Tibial artery (tissue), 4 donors: ENCODE data around the gene RBM38.
A peak's percentile ranks its signal among the peaks of the same experiment; 100 is the strongest.

Experiments
- DNase-seq, 2 donors: peaks; one replicate each; pipeline ENCODE4 v3.0.0-alpha.2; 2019
- H3K27ac ChIP-seq, 2 donors: fragments of 200-600 bp; sonication (generic) in 1 of 2; 1 replicate in 1 of 2; 2 replicates in 1 of 2; pipeline ENCODE4 v1.5.1; 2018 to 2019; ENCODE audit warnings: mild to moderate bottlenecking in 1 of 2
- H3K27me3 ChIP-seq, 2 donors: fragments of 200-600 bp; sonication (generic) in 1 of 2; one replicate each; pipeline versions ENCODE4 v1.5.1 to v1.6.0; 2016 to 2019
- H3K36me3 ChIP-seq, 3 donors: fragments of 200-600 bp; sonication (generic) in 2 of 3; one replicate each; pipeline ENCODE4 v1.5.1; 2016 to 2019; ENCODE audit warnings: mild to moderate bottlenecking in 2 of 3
- H3K4me1 ChIP-seq, 4 donors: fragments of 200-600 bp; sonication (generic) in 2 of 4; 1 replicate in 3 of 4; 2 replicates in 1 of 4; pipeline ENCODE4 v1.5.1; 2016 to 2019
- H3K4me3 ChIP-seq, 2 donors: fragments of 200-600 bp; sonication (generic) in 1 of 2; 1 replicate in 1 of 2; 2 replicates in 1 of 2; pipeline ENCODE4 v1.5.1; 2018 to 2019; ENCODE audit warnings: mild to moderate bottlenecking in 2 of 2
- H3K9me3 ChIP-seq, 3 donors: fragments of 200-600 bp; sonication (generic) in 1 of 3; one replicate each; pipeline ENCODE4 v1.5.1; 2016 to 2019
- CTCF ChIP-seq, 2 experiments: fragments of 200-600 bp in 1 of 2; fragments of 450-650 bp in 1 of 2; IDR thresholded peaks; one replicate each; pipeline ENCODE4 v1.5.1; 2017 to 2019; ENCODE audit warnings: antibody characterized with exemption in 2 of 2, mild to moderate bottlenecking in 1 of 2, moderate library complexity in 1 of 2
- intact Hi-C: fragments of 100-400 bp; cut with DNase I; formaldehyde crosslinking; loops from one replicate; pipeline ENCODE4 v1.15.0; 2023; ENCODE audit warnings: low total_unique reads

RBM38 gene

DNA sequence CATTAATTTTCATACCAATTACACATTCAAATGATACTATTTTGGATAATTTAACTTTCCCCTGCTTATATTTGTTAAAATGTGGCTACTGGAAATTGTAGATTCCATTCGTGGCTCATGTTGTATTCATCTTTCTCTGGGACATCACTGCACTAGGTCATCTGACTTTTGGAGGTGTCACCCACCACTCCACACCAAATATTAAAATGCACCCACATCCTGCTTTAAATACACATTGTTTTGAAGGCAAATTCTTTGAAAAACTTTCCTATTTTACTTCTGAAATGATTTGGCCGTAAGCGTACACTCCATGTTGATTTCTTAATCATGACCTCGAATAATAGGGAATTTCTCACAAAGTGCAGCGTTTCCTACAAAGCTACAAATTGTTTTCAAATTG is 8.7 kb upstream of the RBM38 start:
- intact Hi-C loops = loop anchor here (10.0 kb wide), 1 partner anchor 832 kb away; no protein-coding TSS in a partner anchor
- DNase-seq = no peak
- no peaks in the 10 kb centered on the region for H3K4me1 ChIP-seq
- no peaks in the 10 kb centered on the region for H3K27me3 ChIP-seq
- no peak overlapping the region for H3K27ac ChIP-seq
- H3K9me3 ChIP-seq = no peaks in the 10 kb centered on the region
- no peak for TF ChIP-seq CTCF (IDR thresholded peaks at IDR 0.05)
- no peak overlapping the region for H3K4me3 ChIP-seq
- peaks cover 15 to 53% (median 22%) of the 10 kb centered on the region in 3 donors for H3K36me3 ChIP-seq

DNA sequence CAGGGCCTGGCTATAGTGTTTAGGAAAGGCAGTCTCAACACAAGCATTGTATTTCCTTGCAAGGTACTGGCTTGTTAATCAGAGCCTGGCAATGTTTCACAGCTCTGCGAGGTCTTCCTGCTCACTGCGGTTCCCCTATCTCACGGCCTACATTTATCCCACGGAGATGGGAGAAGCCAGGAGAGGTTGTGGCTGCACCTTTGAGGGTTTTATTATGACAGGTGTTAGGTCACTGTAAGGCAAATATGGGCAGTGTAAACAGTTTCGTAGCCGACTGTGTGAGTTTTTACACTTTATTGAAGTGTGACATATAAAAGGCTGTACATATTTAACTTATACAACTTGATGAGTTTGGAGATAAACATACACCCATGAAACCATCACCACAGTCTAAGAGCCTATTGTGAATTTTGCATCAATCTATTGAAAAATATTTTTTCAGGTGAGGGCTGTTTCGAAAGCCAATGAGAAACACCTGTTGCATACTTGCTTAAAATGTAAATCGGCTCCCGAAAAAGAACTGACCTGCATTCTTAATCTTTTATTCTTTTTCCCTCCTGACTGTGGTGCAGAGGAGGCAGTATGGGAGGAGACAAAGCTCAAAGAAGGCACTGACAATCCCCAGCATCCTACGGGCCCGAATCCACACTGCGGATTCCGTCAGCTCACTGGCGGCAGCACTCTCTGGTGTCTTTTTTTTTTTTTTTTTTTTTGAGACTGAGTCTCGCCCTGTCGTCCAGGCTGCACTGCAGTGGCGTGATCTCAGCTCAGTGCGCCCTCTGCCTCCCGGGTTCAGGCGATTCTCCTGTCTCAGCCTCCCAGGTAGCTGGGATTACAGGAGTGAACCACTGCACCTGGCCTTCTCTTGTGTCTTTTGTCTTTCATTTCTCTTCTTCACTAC is 7.5 kb upstream of the RBM38 start:
- H3K36me3 ChIP-seq = peaks cover 7 to 41% (median 15%) of the 10 kb centered on the region in 3 donors
- intact Hi-C loops = loop anchor here (10.0 kb wide), 1 partner anchor 831 kb away; no protein-coding TSS in a partner anchor
- H3K27ac ChIP-seq = no peak overlapping the region

DNA sequence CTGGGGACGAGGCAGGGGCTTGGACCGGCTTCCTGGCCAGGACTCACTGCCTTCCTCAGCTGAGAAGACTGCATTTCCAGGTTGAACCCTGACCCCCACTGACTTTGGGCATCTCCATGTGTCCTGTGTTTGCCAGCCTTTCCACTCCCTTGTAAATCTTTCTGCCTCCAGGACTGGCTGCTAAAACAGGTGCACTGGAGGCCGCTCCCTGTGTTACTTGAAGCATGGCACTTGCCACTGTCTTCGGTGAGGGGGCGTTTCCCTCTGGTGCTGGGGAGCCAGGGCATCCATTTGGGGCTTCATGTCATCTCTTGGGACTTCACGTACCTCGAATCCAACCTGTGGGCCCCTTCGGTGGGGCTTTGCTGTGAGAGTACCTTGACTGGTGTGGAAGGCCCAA is 6.7 kb upstream of the RBM38 start:
- Histone ChIP-seq H3K9me3 (no peaks in the 10 kb centered on the region), H3K27me3 (no peaks in the 10 kb centered on the region), H3K4me3 (no peak overlapping the region), H3K36me3 (peaks cover 4 to 35% (median 10%) of the 10 kb centered on the region in 3 donors), H3K27ac (no peak overlapping the region), H3K4me1 (peaks cover 0 to 7% (median 2%) of the 10 kb centered on the region in 4 donors)
- no peak for TF ChIP-seq CTCF (IDR thresholded peaks at IDR 0.05)
- peak in 1 of 2 donors; percentile 62 for DNase-seq
- intact Hi-C loops = loop anchor here (10.0 kb wide), 1 partner anchor 830 kb away; no protein-coding TSS in a partner anchor

More for the DNA sequence above, 7.5 kb upstream of the RBM38 start:
- no peak for DNase-seq
- no peak for TF ChIP-seq CTCF (IDR thresholded peaks at IDR 0.05)
- H3K9me3 ChIP-seq = no peaks in the 10 kb centered on the region
- H3K27me3 ChIP-seq = no peaks in the 10 kb centered on the region
- peaks cover 0 to under 1% (median 0%) of the 10 kb centered on the region in 4 donors for H3K4me1 ChIP-seq
- no peak overlapping the region for H3K4me3 ChIP-seq

GRCh38 chr20:57384953-57385761 is 6.0 kb upstream of the RBM38 start:
- no peak for TF ChIP-seq CTCF (IDR thresholded peaks at IDR 0.05)
- Histone ChIP-seq H3K4me3 (no peak overlapping the region), H3K4me1 (peaks cover 0 to 14% (median 8%) of the 10 kb centered on the region in 4 donors), H3K27me3 (no peaks in the 10 kb centered on the region), H3K27ac (no peak overlapping the region), H3K9me3 (no peaks in the 10 kb centered on the region), H3K36me3 (peaks cover 4 to 28% (median 4%) of the 10 kb centered on the region in 3 donors)
- peak in 1 of 2 donors; percentile 66 for DNase-seq
- intact Hi-C loops = loop anchor here (5.0 to 10.0 kb wide), 2 partner anchors 197 to 830 kb away; no protein-coding TSS in a partner anchor

DNA sequence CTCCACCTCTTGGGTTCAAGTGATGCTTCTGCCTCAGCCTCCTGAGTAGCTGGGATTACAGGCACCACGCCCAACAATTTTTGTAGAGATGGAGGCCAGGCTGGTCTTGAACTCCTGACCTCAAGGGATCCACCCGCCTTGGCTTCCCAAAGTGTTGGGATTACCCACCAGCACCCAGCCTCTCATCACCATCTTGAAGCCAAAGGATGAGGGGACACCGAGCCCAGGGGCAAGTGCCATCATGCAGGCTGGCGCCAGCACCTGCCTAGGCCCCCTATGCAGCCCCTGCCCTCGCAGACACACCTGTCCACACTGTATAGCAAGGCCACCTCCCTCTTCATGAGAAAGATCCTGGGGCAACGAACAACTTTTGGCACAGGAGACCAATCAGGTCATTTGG is 5.3 kb upstream of the RBM38 start:
- peaks cover 0 to 21% (median 11%) of the 10 kb centered on the region in 4 donors for H3K4me1 ChIP-seq
- peak in 1 of 2 donors; percentile 59 for DNase-seq
- intact Hi-C loops = loop anchor here (5.0 to 10.0 kb wide), 2 partner anchors 196 to 829 kb away; no protein-coding TSS in a partner anchor

More for the DNA sequence above, 5.3 kb upstream of the RBM38 start:
- H3K4me3 ChIP-seq = no peak overlapping the region
- TF ChIP-seq CTCF (IDR thresholded peaks at IDR 0.05) = no peak
- H3K36me3 ChIP-seq = peaks cover 0 to 21% (median 4%) of the 10 kb centered on the region in 3 donors
- no peaks in the 10 kb centered on the region for H3K9me3 ChIP-seq
- H3K27ac ChIP-seq = no peak overlapping the region
- no peaks in the 10 kb centered on the region for H3K27me3 ChIP-seq
